HG03095 (cell line): ENCODE measurements around the gene LRP10.

ENCODE experiments used
- ATAC-seq: cut with Tn5 transposase; IDR thresholded peaks from one replicate; pipeline ENCODE4 v1.9.1; 2021; ENCODE audit warnings: moderate library complexity; ENCODE audit not compliant: unreplicated experiment

Gene LRP10

GRCh38 chr14:22915886-22916521 is 44.5 kb downstream of the LRP10 start:
- no peak for ATAC-seq

- peak; percentile 86 for ATAC-seq
Observed at GRCh38 chr14:22918804-22919600, 47.5 kb downstream of the LRP10 start, which contains the start of gene RBM23. Gene RBM23 (minus strand): TSS chr14:22919149.

- ATAC-seq = no peak
Observed at GRCh38 chr14:22919601-22919921, 48.0 kb downstream of the LRP10 start.

GRCh38 chr14:22920697-22921096 is 49.2 kb downstream of the LRP10 start:
- ATAC-seq = no peak

GRCh38 chr14:22922294-22922693 is 50.8 kb downstream of the LRP10 start:
- no peak for ATAC-seq

GRCh38 chr14:22923746-22924145 is 52.2 kb downstream of the LRP10 start:
- no peak for ATAC-seq

- no peak for ATAC-seq
Observed at GRCh38 chr14:22925513-22925912, 54.0 kb downstream of the LRP10 start.

- ATAC-seq = no peak
Observed at GRCh38 chr14:22926316-22926715, 54.8 kb downstream of the LRP10 start.

GRCh38 chr14:22928237-22929103 is 56.9 kb downstream of the LRP10 start:
- no peak for ATAC-seq

- peak; percentile 88 for ATAC-seq
Observed at GRCh38 chr14:22929104-22929960, 57.8 kb downstream of the LRP10 start, which contains the start of gene PRMT5. Gene PRMT5 (minus strand): TSS chr14:22929376. CDS start chr14:22929361, 15 bp downstream.

- no peak for ATAC-seq
Observed at GRCh38 chr14:22929961-22930364, 58.4 kb downstream of the LRP10 start.
